ENCODE results near the gene CHD1L.

The CHD1L gene

GRCh38 chr1:147213271-147213670, 29.2 kb upstream of the CHD1L start:
- Histone ChIP-seq H3K4me3 (replicated peaks; ENCODE audit: low read depth, low read length) (no peak overlapping the region), H3K36me3 (ENCODE audit: control insufficient read depth, insufficient read depth, low read length) (no peaks in the 10 kb centered on the region), H3K27me3 (replicated peaks; ENCODE audit: control insufficient read depth, insufficient read depth, low read length) (no peaks in the 10 kb centered on the region)
- no peak for DNase-seq (ENCODE audit: extremely low read depth, insufficient read length)
- TF ChIP-seq, protein P1, sequence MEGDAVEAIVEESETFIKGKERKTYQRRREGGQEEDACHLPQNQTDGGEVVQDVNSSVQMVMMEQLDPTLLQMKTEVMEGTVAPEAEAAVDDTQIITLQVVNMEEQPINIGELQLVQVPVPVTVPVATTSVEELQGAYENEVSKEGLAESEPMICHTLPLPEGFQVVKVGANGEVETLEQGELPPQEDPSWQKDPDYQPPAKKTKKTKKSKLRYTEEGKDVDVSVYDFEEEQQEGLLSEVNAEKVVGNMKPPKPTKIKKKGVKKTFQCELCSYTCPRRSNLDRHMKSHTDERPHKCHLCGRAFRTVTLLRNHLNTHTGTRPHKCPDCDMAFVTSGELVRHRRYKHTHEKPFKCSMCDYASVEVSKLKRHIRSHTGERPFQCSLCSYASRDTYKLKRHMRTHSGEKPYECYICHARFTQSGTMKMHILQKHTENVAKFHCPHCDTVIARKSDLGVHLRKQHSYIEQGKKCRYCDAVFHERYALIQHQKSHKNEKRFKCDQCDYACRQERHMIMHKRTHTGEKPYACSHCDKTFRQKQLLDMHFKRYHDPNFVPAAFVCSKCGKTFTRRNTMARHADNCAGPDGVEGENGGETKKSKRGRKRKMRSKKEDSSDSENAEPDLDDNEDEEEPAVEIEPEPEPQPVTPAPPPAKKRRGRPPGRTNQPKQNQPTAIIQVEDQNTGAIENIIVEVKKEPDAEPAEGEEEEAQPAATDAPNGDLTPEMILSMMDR (IDR thresholded peaks at IDR 0.05; ENCODE audit: insufficient read depth, low read length, poor library complexity, severe bottlenecking): no peak

DNA sequence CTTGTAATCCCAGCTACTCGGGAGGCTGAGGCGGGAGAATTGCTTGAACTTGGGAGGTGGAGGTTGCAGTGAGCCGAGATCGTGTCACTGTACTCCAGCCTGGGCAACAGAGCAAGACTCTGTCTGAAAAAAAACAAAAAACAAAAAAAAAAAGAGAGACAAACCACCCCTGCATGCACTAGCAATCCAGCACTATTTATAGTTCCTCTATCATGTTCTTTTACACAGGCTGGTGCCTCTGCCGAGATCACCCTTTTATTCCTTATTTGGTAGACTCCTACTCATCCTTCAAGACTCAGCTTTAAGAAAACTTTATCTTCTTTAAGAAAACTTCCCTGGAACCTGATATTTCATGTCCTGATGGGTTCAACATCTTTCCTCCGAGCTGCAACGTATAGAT, 28.2 kb upstream of the CHD1L start:
- TF ChIP-seq, protein P1 (IDR thresholded peaks at IDR 0.05; ENCODE audit: insufficient read depth, low read length, poor library complexity, severe bottlenecking): no peak
- Histone ChIP-seq H3K27me3 (replicated peaks; ENCODE audit: control insufficient read depth, insufficient read depth, low read length) (no peaks in the 10 kb centered on the region), H3K4me3 (replicated peaks; ENCODE audit: low read depth, low read length) (no peak overlapping the region), H3K36me3 (ENCODE audit: control insufficient read depth, insufficient read depth, low read length) (no peaks in the 10 kb centered on the region)
- no peak for DNase-seq (ENCODE audit: extremely low read depth, insufficient read length)

DNA sequence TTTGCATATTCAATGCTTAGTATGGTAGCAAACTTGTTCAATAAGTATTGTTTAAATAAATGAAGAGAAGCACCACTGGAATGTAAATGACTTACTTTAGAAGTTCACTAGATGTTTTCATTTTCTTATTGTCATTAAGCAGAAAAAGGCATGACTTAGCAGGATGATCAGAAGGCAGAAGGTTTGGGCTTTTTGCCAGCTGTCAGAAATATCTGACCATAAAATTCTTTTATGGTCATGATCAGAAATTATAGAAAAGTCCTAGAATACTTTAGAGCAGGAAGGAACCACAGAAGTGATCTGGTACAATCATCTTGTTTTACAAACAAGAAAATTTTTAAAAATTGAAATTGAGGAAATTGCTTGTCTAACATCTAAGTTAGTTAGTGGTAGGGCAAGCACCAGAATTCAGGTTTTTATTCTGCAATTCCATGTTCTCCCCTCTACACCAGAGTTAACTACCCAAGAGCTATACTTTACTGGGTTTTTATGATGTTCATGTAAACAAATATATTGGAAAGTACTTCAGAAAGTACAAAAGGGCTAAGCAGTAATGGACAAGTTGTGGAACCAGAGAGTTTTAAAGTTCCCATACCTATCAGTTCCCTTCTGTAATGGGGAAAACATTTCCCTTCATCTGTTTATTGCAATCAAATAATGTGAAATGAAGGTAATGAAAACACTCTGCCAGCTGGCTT, 27.5 kb upstream of the CHD1L start:
- DNase-seq (ENCODE audit: extremely low read depth, insufficient read length): no peak
- Histone ChIP-seq H3K4me3 (replicated peaks; ENCODE audit: low read depth, low read length) (no peak overlapping the region), H3K36me3 (ENCODE audit: control insufficient read depth, insufficient read depth, low read length) (no peaks in the 10 kb centered on the region), H3K27me3 (replicated peaks; ENCODE audit: control insufficient read depth, insufficient read depth, low read length) (no peaks in the 10 kb centered on the region)
- TF ChIP-seq, protein P1 (IDR thresholded peaks at IDR 0.05; ENCODE audit: insufficient read depth, low read length, poor library complexity, severe bottlenecking): no peak

DNA sequence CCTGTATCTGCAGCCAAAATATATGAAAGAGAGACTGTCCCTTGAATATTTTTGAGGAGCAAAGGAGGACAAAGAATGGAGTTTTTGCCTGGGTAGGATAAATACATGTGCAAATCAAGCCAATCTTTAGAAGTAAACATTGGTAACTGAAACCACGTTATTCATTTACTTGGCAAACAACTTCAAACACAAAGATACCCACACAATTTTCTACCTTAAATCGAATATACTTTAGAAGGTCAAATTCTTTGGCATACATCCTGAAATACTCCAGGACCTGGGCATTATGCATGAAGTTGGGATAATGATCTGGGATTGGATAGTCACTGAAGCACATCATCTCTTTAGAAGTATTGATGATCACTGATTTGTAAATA, 27.0 kb upstream of the CHD1L start:
- TF ChIP-seq, protein P1 (IDR thresholded peaks at IDR 0.05; ENCODE audit: insufficient read depth, low read length, poor library complexity, severe bottlenecking): no peak
- Histone ChIP-seq H3K4me3 (replicated peaks; ENCODE audit: low read depth, low read length) (no peak overlapping the region), H3K27me3 (replicated peaks; ENCODE audit: control insufficient read depth, insufficient read depth, low read length) (no peaks in the 10 kb centered on the region), H3K36me3 (ENCODE audit: control insufficient read depth, insufficient read depth, low read length) (no peaks in the 10 kb centered on the region)
- DNase-seq (ENCODE audit: extremely low read depth, insufficient read length): no peak

- no peak for DNase-seq (ENCODE audit: extremely low read depth, insufficient read length)
- Histone ChIP-seq H3K27me3 (replicated peaks; ENCODE audit: control insufficient read depth, insufficient read depth, low read length) (no peaks in the 10 kb centered on the region), H3K36me3 (ENCODE audit: control insufficient read depth, insufficient read depth, low read length) (no peaks in the 10 kb centered on the region), H3K4me3 (replicated peaks; ENCODE audit: low read depth, low read length) (no peak overlapping the region)
- TF ChIP-seq, protein P1 (IDR thresholded peaks at IDR 0.05; ENCODE audit: insufficient read depth, low read length, poor library complexity, severe bottlenecking): no peak
Observed at GRCh38 chr1:147216124-147216523, 26.4 kb upstream of the CHD1L start.

DNA sequence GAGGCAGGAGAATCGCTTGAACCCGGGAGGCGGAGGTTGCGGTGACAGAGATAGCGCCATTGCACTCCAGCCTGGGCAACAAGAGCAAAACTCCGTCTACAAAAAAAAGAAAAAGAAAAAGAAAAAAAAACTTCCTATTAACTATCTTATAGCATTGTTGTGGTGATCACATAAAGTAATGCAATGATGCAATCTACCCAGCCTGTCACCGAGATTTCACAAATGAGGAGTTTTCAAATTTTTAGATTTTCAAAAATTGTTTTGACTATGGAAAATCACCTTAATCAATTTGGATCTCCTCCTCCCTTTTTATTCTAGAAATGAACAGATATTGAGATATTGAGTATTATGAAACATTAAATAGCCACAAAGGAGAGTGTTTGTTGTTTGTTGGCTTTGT, 25.3 kb upstream of the CHD1L start:
- no peaks in the 10 kb centered on the region for H3K36me3 ChIP-seq (ENCODE audit: control insufficient read depth, insufficient read depth, low read length)
- DNase-seq (ENCODE audit: extremely low read depth, insufficient read length): no peak
- H3K27me3 ChIP-seq (replicated peaks; ENCODE audit: control insufficient read depth, insufficient read depth, low read length): no peaks in the 10 kb centered on the region
- no peak overlapping the region for H3K4me3 ChIP-seq (replicated peaks; ENCODE audit: low read depth, low read length)
- TF ChIP-seq, protein P1 (IDR thresholded peaks at IDR 0.05; ENCODE audit: insufficient read depth, low read length, poor library complexity, severe bottlenecking): no peak
